ENCODE data around the gene PPFIA4. TPM values are rescaled to one million over a fixed set of nuclear protein-coding genes. Genes with fewer than 3 reads are reported as not detected.

The PPFIA4 gene
- total RNA-seq, 1 donor from 2014 or later: 0.29 TPM

DNA sequence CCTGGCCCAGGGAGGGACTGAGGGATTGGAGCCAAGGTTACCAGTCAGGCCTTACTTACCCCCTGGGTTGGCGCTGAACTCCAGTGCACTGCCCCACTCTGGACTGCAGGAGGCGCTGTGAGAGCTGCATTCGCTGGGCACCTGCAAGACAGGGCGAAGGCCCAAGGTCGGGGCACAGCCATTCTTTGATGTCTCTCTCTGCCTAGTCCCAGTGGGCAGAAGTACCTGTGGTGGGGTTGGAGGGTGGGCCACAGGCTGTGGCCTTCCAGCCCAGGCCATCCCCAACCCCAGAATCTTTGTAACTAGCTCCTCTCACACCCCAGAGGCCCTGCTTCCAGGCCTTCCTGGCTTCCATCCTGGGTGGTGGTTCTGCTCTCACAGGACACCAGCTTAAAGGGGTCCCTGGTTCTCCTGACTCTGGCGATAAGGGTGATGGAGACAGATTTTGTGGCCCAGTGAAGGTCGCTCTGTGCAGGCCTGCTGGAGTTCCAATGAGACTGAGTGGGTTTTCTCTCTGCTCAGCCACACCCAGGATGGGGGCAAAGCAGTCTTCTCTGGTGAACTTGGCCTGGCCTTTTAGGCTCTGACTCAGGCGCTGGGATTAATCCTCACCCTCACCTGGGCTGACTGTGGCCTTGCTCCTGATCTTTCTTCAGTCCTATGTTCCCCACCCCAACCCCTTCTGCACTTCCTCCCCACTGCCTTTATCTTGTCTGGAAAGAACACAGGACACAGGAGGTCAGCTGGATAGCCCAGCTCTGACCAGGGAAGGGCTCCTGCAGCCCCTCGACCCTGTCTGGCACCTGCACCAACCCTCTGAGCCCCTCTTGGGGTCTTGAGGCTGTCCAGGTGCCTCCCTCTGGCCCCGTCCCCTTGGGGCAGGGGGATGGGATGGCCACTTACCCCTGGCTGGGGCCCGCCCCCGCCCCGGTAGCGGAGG lies 58.6 kb downstream of the PPFIA4 start:
- Mint-ChIP-seq H3K4me3 (no peak overlapping the region), H3K9me3 (no peaks in the 10 kb centered on the region), H3K27ac (no peak overlapping the region), H3K27me3 (peaks cover 23% of the 10 kb centered on the region), H3K4me1 (no peaks in the 10 kb centered on the region), H3K36me3 (ENCODE audit: low read depth) (no peaks in the 10 kb centered on the region)
- ChIA-PET CTCF (no interaction called here), POLR2A (no interaction called here)
- no peak for TF ChIP-seq CTCF (IDR thresholded peaks at IDR 0.05)
- peak; percentile 8 for DNase-seq
- no peak for ATAC-seq (ENCODE audit: low read depth)
- intact Hi-C loops (cut with micrococcal nuclease): no loop called here

GRCh38 chr1:203085528-203086406 lies 59.5 kb downstream of the PPFIA4 start, which contains the start of gene MYOG:
Gene MYOG, minus strand, starts transcription at chr1:203086012. Its CDS starts 51 bp downstream, at chr1:203085961.
- no peak for DNase-seq

DNA sequence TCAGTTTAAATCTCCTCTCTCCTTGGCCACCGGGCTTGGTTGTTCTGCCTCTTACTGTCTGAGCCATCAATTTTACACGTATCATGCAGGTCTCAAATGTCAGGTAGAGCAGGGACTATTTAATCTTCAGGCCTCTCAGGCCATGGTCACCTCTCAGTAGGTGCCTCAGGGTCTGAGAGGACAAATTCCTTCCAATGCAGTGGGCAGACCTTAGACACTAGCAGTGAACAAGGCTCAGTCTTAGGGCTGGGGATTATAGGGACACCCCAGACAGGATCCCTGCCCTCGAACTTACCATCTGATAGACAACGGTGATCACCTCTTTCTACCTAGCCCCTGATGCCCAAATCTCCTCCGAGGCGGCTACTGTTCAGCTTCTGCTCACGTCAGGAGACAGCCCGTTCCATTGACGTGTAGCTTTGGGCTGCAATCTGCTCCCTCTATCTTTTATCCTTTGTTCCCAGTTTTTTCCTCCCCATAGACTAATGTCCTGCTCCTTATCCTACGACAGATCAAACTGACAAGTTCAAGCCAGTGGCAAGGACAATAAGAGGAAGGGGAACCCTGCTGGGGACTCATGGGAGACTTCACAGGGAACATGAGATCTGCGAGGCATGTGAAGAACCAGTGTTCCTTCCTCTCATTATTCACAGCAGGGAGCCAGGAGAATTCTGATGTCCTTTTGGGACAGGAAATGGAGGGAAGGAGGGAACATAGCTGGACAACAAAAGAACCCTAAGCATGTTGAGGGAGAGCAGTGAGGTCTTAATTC lies 60.9 kb downstream of the PPFIA4 start:
- H3K4me1 Mint-ChIP-seq: no peaks in the 10 kb centered on the region
- intact Hi-C loops (cut with micrococcal nuclease): no loop called here

More at GRCh38 chr1:203085528-203086406, 59.5 kb downstream of the PPFIA4 start, which contains the start of gene MYOG:
- H3K27me3 Mint-ChIP-seq: peaks cover 24% of the 10 kb centered on the region
- ChIA-PET POLR2A (no interaction called here), CTCF (interaction anchor here (1.5 kb wide), 1 partner anchor 9 kb away, joined by 3 read pairs; no protein-coding TSS in a partner anchor)
- no peak for TF ChIP-seq CTCF (IDR thresholded peaks at IDR 0.05)
- no peaks in the 10 kb centered on the region for H3K4me1 Mint-ChIP-seq
- no peaks in the 10 kb centered on the region for H3K36me3 Mint-ChIP-seq (ENCODE audit: low read depth)
- no peak for ATAC-seq (ENCODE audit: low read depth)
- no peaks in the 10 kb centered on the region for H3K9me3 Mint-ChIP-seq
- intact Hi-C loops (cut with micrococcal nuclease): no loop called here
- no peak within 1 kb of the TSS for H3K27ac Mint-ChIP-seq
- H3K4me3 Mint-ChIP-seq: no peak within 1 kb of the TSS

GRCh38 chr1:203088441-203088840 lies 62.1 kb downstream of the PPFIA4 start:
- ChIA-PET CTCF (no interaction called here), POLR2A (no interaction called here)
- Mint-ChIP-seq H3K4me1 (no peaks in the 10 kb centered on the region), H3K36me3 (ENCODE audit: low read depth) (no peaks in the 10 kb centered on the region), H3K27me3 (peaks cover 33% of the 10 kb centered on the region), H3K4me3 (no peak overlapping the region), H3K9me3 (no peaks in the 10 kb centered on the region), H3K27ac (no peak overlapping the region)
- ATAC-seq (ENCODE audit: low read depth) (no peak), DNase-seq (no peak)
- intact Hi-C loops (cut with micrococcal nuclease): no loop called here
- no peak for TF ChIP-seq CTCF (IDR thresholded peaks at IDR 0.05)

More for the DNA sequence above, 60.9 kb downstream of the PPFIA4 start:
- Mint-ChIP-seq H3K27ac (no peak overlapping the region), H3K36me3 (ENCODE audit: low read depth) (no peaks in the 10 kb centered on the region), H3K4me3 (no peak overlapping the region), H3K9me3 (no peaks in the 10 kb centered on the region), H3K27me3 (peaks cover 29% of the 10 kb centered on the region)
- TF ChIP-seq CTCF (IDR thresholded peaks at IDR 0.05): no peak
- ATAC-seq (ENCODE audit: low read depth): no peak
- ChIA-PET CTCF (interaction anchor here (1.5 kb wide), 1 partner anchor 10 kb away, joined by 3 read pairs; no protein-coding TSS in a partner anchor), POLR2A (no interaction called here)
- no peak for DNase-seq
